ENCODE results near the gene SLC46A2. TPM values are rescaled to one million over a fixed set of nuclear protein-coding genes. Genes with fewer than 3 reads are reported as not detected.
A peak's percentile ranks its signal among the peaks of the same experiment; 100 is the strongest.

Gene SLC46A2
- total RNA-seq, 1 donor from 2014 or later: not detected

GRCh38 chr9:112856200-112856599 lies 34.5 kb downstream of the SLC46A2 start:
- TF ChIP-seq EZH2 (IDR thresholded peaks at IDR 0.05; ENCODE audit: insufficient read depth, low read length): no peak
- TF ChIP-seq CTCF (IDR thresholded peaks at IDR 0.05; ENCODE audit: insufficient read depth, low read depth, low read length): no peak
- Mint-ChIP-seq H3K27ac (ENCODE audit: unreplicated experiment) (no peak overlapping the region), H3K4me1 (ENCODE audit: low read depth, unreplicated experiment) (peaks cover 2% of the 10 kb centered on the region), H3K27me3 (ENCODE audit: low read depth, unreplicated experiment) (no peaks in the 10 kb centered on the region), H3K9me3 (ENCODE audit: unreplicated experiment) (no peaks in the 10 kb centered on the region), H3K4me3 (ENCODE audit: unreplicated experiment) (no peak overlapping the region), H3K36me3 (ENCODE audit: low read depth, unreplicated experiment) (peaks cover 20% of the 10 kb centered on the region)
- FAIRE-seq: no peak
- H3K9me3 ChIP-seq (ENCODE audit: insufficient read depth, low read depth, low read length): no peaks in the 10 kb centered on the region
- peaks cover 10% of the 10 kb centered on the region for H4K20me1 ChIP-seq (ENCODE audit: insufficient read depth, low read length)
- H3K27me3 ChIP-seq (ENCODE audit: insufficient read depth, low read length): no peaks in the 10 kb centered on the region
- no peaks in the 10 kb centered on the region for H3K36me3 ChIP-seq (ENCODE audit: insufficient read depth, low read length)
- DNase-seq (ENCODE audit: low read depth): no peak
- H3K4me1 ChIP-seq (ENCODE audit: insufficient read depth, low read length): no peaks in the 10 kb centered on the region
- H3K4me2 ChIP-seq (ENCODE audit: low read length): no peak overlapping the region
- no peak overlapping the region for H3K27ac ChIP-seq (ENCODE audit: low read depth, low read length)
- H2AFZ ChIP-seq (ENCODE audit: low read depth, low read length): no peak overlapping the region
- H3K9ac ChIP-seq (ENCODE audit: low read length): no peak overlapping the region
- no peak overlapping the region for H3K4me3 ChIP-seq (ENCODE audit: insufficient read depth, low read depth, low read length)
- no peaks in the 10 kb centered on the region for H3K79me2 ChIP-seq (ENCODE audit: insufficient read depth, low read length)

GRCh38 chr9:112854657-112855056 lies 36.0 kb downstream of the SLC46A2 start:
- Mint-ChIP-seq H3K27ac (ENCODE audit: unreplicated experiment) (no peak overlapping the region), H3K9me3 (ENCODE audit: unreplicated experiment) (no peaks in the 10 kb centered on the region), H3K27me3 (ENCODE audit: low read depth, unreplicated experiment) (no peaks in the 10 kb centered on the region), H3K36me3 (ENCODE audit: low read depth, unreplicated experiment) (peaks cover 16% of the 10 kb centered on the region), H3K4me1 (ENCODE audit: low read depth, unreplicated experiment) (peaks cover 2% of the 10 kb centered on the region), H3K4me3 (ENCODE audit: unreplicated experiment) (no peak overlapping the region)
- DNase-seq (ENCODE audit: low read depth): no peak
- no peak overlapping the region for H3K4me3 ChIP-seq (ENCODE audit: insufficient read depth, low read depth, low read length)
- no peak overlapping the region for H3K4me2 ChIP-seq (ENCODE audit: low read length)
- no peaks in the 10 kb centered on the region for H3K9me3 ChIP-seq (ENCODE audit: insufficient read depth, low read depth, low read length)
- H3K79me2 ChIP-seq (ENCODE audit: insufficient read depth, low read length): no peaks in the 10 kb centered on the region
- H4K20me1 ChIP-seq (ENCODE audit: insufficient read depth, low read length): peaks cover 14% of the 10 kb centered on the region
- no peaks in the 10 kb centered on the region for H3K27me3 ChIP-seq (ENCODE audit: insufficient read depth, low read length)
- H3K27ac ChIP-seq (ENCODE audit: low read depth, low read length): no peak overlapping the region
- TF ChIP-seq EZH2 (IDR thresholded peaks at IDR 0.05; ENCODE audit: insufficient read depth, low read length) (no peak), CTCF (IDR thresholded peaks at IDR 0.05; ENCODE audit: insufficient read depth, low read depth, low read length) (no peak)
- no peaks in the 10 kb centered on the region for H3K4me1 ChIP-seq (ENCODE audit: insufficient read depth, low read length)
- no peaks in the 10 kb centered on the region for H3K36me3 ChIP-seq (ENCODE audit: insufficient read depth, low read length)
- no peak overlapping the region for H2AFZ ChIP-seq (ENCODE audit: low read depth, low read length)
- no peak overlapping the region for H3K9ac ChIP-seq (ENCODE audit: low read length)
- FAIRE-seq: no peak

- no peak overlapping the region for H3K4me3 Mint-ChIP-seq (ENCODE audit: unreplicated experiment)
- Histone ChIP-seq H4K20me1 (ENCODE audit: insufficient read depth, low read length) (peaks cover 14% of the 10 kb centered on the region), H3K9ac (ENCODE audit: low read length) (no peak overlapping the region), H3K36me3 (ENCODE audit: insufficient read depth, low read length) (no peaks in the 10 kb centered on the region), H3K27me3 (ENCODE audit: insufficient read depth, low read length) (no peaks in the 10 kb centered on the region), H2AFZ (ENCODE audit: low read depth, low read length) (no peak overlapping the region), H3K4me2 (ENCODE audit: low read length) (no peak overlapping the region), H3K4me1 (ENCODE audit: insufficient read depth, low read length) (no peaks in the 10 kb centered on the region), H3K27ac (ENCODE audit: low read depth, low read length) (no peak overlapping the region), H3K9me3 (ENCODE audit: insufficient read depth, low read depth, low read length) (no peaks in the 10 kb centered on the region), H3K4me3 (ENCODE audit: insufficient read depth, low read depth, low read length) (no peak overlapping the region), H3K79me2 (ENCODE audit: insufficient read depth, low read length) (no peaks in the 10 kb centered on the region)
- H3K9me3 Mint-ChIP-seq (ENCODE audit: unreplicated experiment): no peaks in the 10 kb centered on the region
- H3K27ac Mint-ChIP-seq (ENCODE audit: unreplicated experiment): no peak overlapping the region
- no peak for TF ChIP-seq EZH2 (IDR thresholded peaks at IDR 0.05; ENCODE audit: insufficient read depth, low read length)
- no peak for TF ChIP-seq CTCF (IDR thresholded peaks at IDR 0.05; ENCODE audit: insufficient read depth, low read depth, low read length)
- H3K4me1 Mint-ChIP-seq (ENCODE audit: low read depth, unreplicated experiment): peaks cover 2% of the 10 kb centered on the region
- H3K36me3 Mint-ChIP-seq (ENCODE audit: low read depth, unreplicated experiment): peaks cover 16% of the 10 kb centered on the region
- FAIRE-seq (no peak), DNase-seq (ENCODE audit: low read depth) (peak; percentile 7)
- no peaks in the 10 kb centered on the region for H3K27me3 Mint-ChIP-seq (ENCODE audit: low read depth, unreplicated experiment)
These were observed 36.6 kb downstream of the SLC46A2 start for GRCh38 chr9:112853882-112854585.
